PC-3 (cell line): ENCODE measurements around the gene IPO9. TPM values are rescaled to one million over a fixed set of nuclear protein-coding genes. Genes with fewer than 3 reads are reported as not detected.
A peak's percentile ranks its signal among the peaks of the same experiment; 100 is the strongest.
"Not testable (repeated sequence)": the region's sequence is repeated elsewhere in the genome, so short reads cannot be mapped to it uniquely, and the experiment has no call there.

ENCODE experiments used
- ATAC-seq: fragments of 200-7000 bp; cut with Tn5 transposase; 2 replicates; pipeline ENCODE4 v1.9.1; 2020; ENCODE audit warnings: mild to moderate bottlenecking, moderate library complexity
- BruUV-seq: library from RNA; stranded (reverse); fragments of 400-500 nt; replicated peaks from 2 replicates; lab custom pipeline; 2021; lab: Mats Ljungman, UMichigan
- CTCF ChIA-PET: fragments of 300-600 bp; sonication (Branson Sonifier 250); formaldehyde crosslinking; loops from one replicate; lab custom pipeline; 2022; ENCODE audit warnings: antibody characterized with exemption; lab: Charles Lee
- POLR2A ChIA-PET: fragments of 300-600 bp; sonication (Branson Sonifier 250); formaldehyde crosslinking; loops from one replicate; lab custom pipeline; 2022; ENCODE audit warnings: antibody characterized with exemption; ENCODE audit not compliant: unreplicated experiment; lab: Charles Lee
- DNase-seq: peaks from one replicate; pipeline ENCODE4 v3.0.0-alpha.2; 2015
- H2AFZ ChIP-seq: fragments of 300-600 bp; sonication (generic); 2 replicates; pipeline ENCODE4 v1.6.0; 2016; ENCODE audit warnings: antibody characterized with exemption, low read length
- H3F3A ChIP-seq: fragments of 300-600 bp; sonication (generic); one replicate; pipeline ENCODE4 v1.6.0; 2017; ENCODE audit warnings: antibody characterized with exemption, low read length, control low read depth, mild to moderate bottlenecking; ENCODE audit not compliant: unreplicated experiment
- H3K27ac ChIP-seq: fragments of 300-600 bp; sonication (generic); 2 replicates; pipeline ENCODE4 v1.5.1; 2016; ENCODE audit warnings: mild to moderate bottlenecking, low read length
- H3K27me3 ChIP-seq: fragments of 300-600 bp; sonication (generic); 2 replicates; pipeline ENCODE4 v1.6.1; 2016; ENCODE audit warnings: low read length, mixed read lengths
- H3K36me3 ChIP-seq: fragments of 300-600 bp; sonication (generic); 2 replicates; pipeline ENCODE4 v1.6.1; 2016; ENCODE audit warnings: low read depth, mixed run types, low read length, mixed read lengths
- H3K4me1 ChIP-seq: fragments of 300-600 bp; sonication (generic); 2 replicates; pipeline ENCODE4 v1.5.1; 2016; ENCODE audit warnings: low read length; ENCODE audit not compliant: insufficient read depth
- H3K4me2 ChIP-seq: fragments of 300-600 bp; sonication (generic); 2 replicates; pipeline ENCODE4 v1.6.0; 2016; ENCODE audit warnings: low read length
- H3K4me3 ChIP-seq: fragments of 300-600 bp; sonication (generic); 2 replicates; pipeline ENCODE4 v1.5.1; 2016; ENCODE audit warnings: mild to moderate bottlenecking, low read length, mixed read lengths
- H3K79me2 ChIP-seq: fragments of 300-600 bp; sonication (generic); 2 replicates; pipeline ENCODE4 v1.6.1; 2017; ENCODE audit warnings: low read length, mixed read lengths
- H3K9ac ChIP-seq: fragments of 300-600 bp; sonication (generic); 2 replicates; pipeline ENCODE4 v1.6.0; 2016; ENCODE audit warnings: mild to moderate bottlenecking, low read length
- H3K9me2 ChIP-seq: fragments of 300-600 bp; sonication (generic); replicated peaks from 2 replicates; pipeline ENCODE4 v1.6.1; 2016; ENCODE audit warnings: mixed run types, low read length, mixed read lengths
- H3K9me3 ChIP-seq: fragments of 300-600 bp; sonication (generic); 2 replicates; pipeline ENCODE4 v1.6.1; 2016; ENCODE audit warnings: low read length, mixed read lengths
- H4K20me1 ChIP-seq: fragments of 300-600 bp; sonication (generic); 2 replicates; pipeline ENCODE4 v1.6.1; 2016; ENCODE audit warnings: low read length, mixed read lengths
- EZH2 ChIP-seq: fragments of 300-600 bp; sonication (generic); IDR thresholded peaks from one replicate; pipeline ENCODE4 v1.6.1; 2017; ENCODE audit warnings: antibody characterized with exemption, mild to moderate bottlenecking, low read length; ENCODE audit not compliant: unreplicated experiment
- EZH2phosphoT487 ChIP-seq: fragments of 300-600 bp; sonication (generic); IDR thresholded peaks from 2 replicates; pipeline ENCODE4 v1.6.1; 2018; ENCODE audit warnings: mild to moderate bottlenecking, antibody characterized with exemption, low read length, borderline replicate concordance
- intact Hi-C: fragments of 100-400 bp; cut with micrococcal nuclease; formaldehyde crosslinking; loops from 2 replicates; pipeline ENCODE4 v1.9.0; 2023
- total RNA-seq: library from RNA; depleted of rRNA; stranded (reverse); fragments of >200 nt; gene quantifications from 2 replicates; pipeline ENCODE4 v1.2.3, GENCODE V29; 2014
- TF ChIP-seq, protein P1 (sequence below): fragments of 300-600 bp; sonication (generic); conservative IDR thresholded peaks from 2 replicates; pipeline ENCODE4 v1.5.1; 2017; ENCODE audit warnings: antibody characterized with exemption, low read depth, mild to moderate bottlenecking, low read length

The IPO9 gene
- total RNA-seq, 1 experiment from 2014 or later = 21.6 TPM

DNA sequence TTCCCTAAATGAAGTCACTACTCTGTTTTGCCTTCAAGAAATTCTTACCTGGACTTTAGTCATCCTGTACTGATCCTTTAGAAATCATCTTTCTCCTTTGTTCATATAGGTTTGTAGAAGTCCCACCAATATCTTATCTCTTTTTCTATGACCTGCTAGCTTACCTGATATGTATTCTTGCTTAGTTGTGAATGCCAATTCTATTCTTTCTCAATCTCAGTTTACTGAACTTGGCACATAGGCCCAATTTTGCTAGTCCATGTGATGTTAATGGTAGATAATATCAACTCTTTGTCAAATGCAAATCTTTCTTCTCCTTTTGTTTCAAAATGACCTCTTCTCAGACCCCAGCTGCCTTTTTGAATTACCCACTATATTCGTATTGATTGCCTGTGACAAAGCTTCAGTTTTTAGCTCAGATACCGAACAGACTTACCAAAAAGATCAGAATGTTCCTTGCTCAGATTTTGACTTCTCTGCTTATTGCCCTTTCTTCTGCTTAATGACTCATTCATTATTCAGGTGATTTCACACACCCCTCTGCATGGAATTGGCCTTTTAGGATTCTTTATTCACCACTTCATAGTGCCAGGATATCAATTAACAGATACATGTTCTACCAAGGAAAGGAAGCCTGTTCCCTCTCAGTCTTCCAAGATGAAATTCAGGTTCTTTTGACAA lies 20.6 kb downstream of the IPO9 start:
- H3K9ac ChIP-seq = no peak overlapping the region
- peaks cover 25% of the 10 kb centered on the region for H3K4me1 ChIP-seq
- H3K9me2 ChIP-seq = no peaks in the 10 kb centered on the region
- no peaks in the 10 kb centered on the region for H3K27me3 ChIP-seq
- intact Hi-C loops = no loop called here
- H3K27ac ChIP-seq = peak overlapping the region; percentile 71
- no peak for DNase-seq
- CTCF ChIA-PET = no interaction called here
- H3K9me3 ChIP-seq = no peaks in the 10 kb centered on the region
- ATAC-seq = peak; percentile 54
- H3K36me3 ChIP-seq = peaks cover 42% of the 10 kb centered on the region
- peaks cover 32% of the 10 kb centered on the region for H3K79me2 ChIP-seq
- TF ChIP-seq, protein P1, sequence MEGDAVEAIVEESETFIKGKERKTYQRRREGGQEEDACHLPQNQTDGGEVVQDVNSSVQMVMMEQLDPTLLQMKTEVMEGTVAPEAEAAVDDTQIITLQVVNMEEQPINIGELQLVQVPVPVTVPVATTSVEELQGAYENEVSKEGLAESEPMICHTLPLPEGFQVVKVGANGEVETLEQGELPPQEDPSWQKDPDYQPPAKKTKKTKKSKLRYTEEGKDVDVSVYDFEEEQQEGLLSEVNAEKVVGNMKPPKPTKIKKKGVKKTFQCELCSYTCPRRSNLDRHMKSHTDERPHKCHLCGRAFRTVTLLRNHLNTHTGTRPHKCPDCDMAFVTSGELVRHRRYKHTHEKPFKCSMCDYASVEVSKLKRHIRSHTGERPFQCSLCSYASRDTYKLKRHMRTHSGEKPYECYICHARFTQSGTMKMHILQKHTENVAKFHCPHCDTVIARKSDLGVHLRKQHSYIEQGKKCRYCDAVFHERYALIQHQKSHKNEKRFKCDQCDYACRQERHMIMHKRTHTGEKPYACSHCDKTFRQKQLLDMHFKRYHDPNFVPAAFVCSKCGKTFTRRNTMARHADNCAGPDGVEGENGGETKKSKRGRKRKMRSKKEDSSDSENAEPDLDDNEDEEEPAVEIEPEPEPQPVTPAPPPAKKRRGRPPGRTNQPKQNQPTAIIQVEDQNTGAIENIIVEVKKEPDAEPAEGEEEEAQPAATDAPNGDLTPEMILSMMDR = no peak
- POLR2A ChIA-PET = no interaction called here
- H3K4me2 ChIP-seq = peak overlapping the region; percentile 49
- no peak overlapping the region for H2AFZ ChIP-seq
- no TSS peak for BruUV-seq
- H3K4me3 ChIP-seq = no peak overlapping the region
- no peaks in the 10 kb centered on the region for H3F3A ChIP-seq
- no peaks in the 10 kb centered on the region for H4K20me1 ChIP-seq

DNA sequence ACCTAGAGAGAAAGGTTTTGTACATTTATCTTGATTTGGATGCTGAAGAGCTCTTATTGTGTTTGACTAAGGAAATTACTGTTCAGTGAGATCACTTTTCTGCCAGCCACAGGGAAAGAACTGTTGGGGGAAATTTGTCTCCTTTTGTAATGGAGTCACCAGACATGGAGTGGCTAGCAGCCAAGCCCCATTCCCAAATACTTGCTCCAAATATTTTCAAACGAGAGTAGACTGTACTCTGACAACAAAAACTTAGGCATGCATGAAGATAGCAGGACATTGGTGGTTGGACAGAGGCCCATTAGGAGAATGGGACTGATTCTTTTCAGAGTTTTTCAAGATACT lies 21.1 kb downstream of the IPO9 start:
- ATAC-seq (peak; percentile 65), DNase-seq (peak; percentile 63)
- Histone ChIP-seq H3K9ac (no peak overlapping the region), H2AFZ (no peak overlapping the region), H3K36me3 (peaks cover 46% of the 10 kb centered on the region), H3K4me2 (peak overlapping the region; percentile 49), H3K27ac (peak overlapping the region; percentile 71), H3K9me2 (no peaks in the 10 kb centered on the region), H3K79me2 (peaks cover 28% of the 10 kb centered on the region), H3K4me1 (peaks cover 25% of the 10 kb centered on the region), H4K20me1 (no peaks in the 10 kb centered on the region), H3K9me3 (no peaks in the 10 kb centered on the region), H3K4me3 (no peak overlapping the region), H3F3A (no peaks in the 10 kb centered on the region), H3K27me3 (no peaks in the 10 kb centered on the region)
- no TSS peak for BruUV-seq
- no peak for TF ChIP-seq EZH2phosphoT487
- TF ChIP-seq EZH2 = no peak
- ChIA-PET CTCF (no interaction called here), POLR2A (no interaction called here)
- intact Hi-C loops = no loop called here

DNA sequence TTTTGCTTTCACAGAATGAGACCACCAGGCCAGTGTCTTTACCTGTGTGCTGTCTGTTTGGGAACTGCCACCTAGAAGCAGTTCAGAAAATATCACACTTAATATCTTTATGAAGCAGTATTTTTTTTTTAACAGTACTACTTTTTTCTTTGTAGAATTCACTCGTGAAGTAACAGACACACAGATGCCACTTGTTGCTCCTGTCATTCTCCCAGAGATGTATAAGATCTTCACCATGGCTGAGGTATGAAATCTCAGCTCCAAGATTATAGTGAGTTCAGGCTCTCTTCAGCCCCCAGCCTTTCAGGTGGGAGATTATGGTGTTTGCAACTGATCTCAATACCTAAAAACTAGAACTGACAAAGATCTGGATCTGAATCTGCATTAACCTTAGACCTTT lies 23.0 kb downstream of the IPO9 start:
- intact Hi-C loops = no loop called here
- no peak overlapping the region for H2AFZ ChIP-seq
- ATAC-seq (no peak), DNase-seq (no peak)
- H3K79me2 ChIP-seq = peaks cover 9% of the 10 kb centered on the region
- CTCF ChIA-PET = no interaction called here
- H3F3A ChIP-seq = no peaks in the 10 kb centered on the region
- no peaks in the 10 kb centered on the region for H4K20me1 ChIP-seq
- no peak overlapping the region for H3K9ac ChIP-seq
- H3K36me3 ChIP-seq = peaks cover 64% of the 10 kb centered on the region
- H3K9me3 ChIP-seq = no peaks in the 10 kb centered on the region
- H3K9me2 ChIP-seq = no peaks in the 10 kb centered on the region
- no peak overlapping the region for H3K4me3 ChIP-seq
- no peak overlapping the region for H3K27ac ChIP-seq
- TF ChIP-seq, protein P1 = no peak
- BruUV-seq = no TSS peak
- POLR2A ChIA-PET = no interaction called here
- peaks cover 25% of the 10 kb centered on the region for H3K4me1 ChIP-seq
- no peaks in the 10 kb centered on the region for H3K27me3 ChIP-seq
- H3K4me2 ChIP-seq = no peak overlapping the region

DNA sequence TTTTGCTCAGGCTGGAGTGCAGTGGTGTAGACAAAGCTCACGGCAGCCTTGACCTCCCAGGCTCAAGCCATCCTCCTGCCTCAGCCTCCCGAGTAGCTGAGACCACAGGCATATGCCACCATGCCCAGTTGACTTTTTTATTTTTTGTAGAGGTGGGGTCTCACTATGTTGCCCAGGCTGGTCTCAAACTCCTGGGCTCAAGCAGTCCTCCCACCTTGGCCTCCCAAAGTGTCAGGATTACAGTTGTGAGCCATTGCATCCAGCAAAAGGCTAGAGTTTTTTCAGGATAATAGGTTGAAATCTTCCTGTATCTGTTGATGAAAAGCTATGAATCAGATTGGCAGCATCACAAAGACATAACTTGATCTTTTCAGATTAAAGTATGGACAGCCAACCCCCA lies 27.8 kb downstream of the IPO9 start:
- CTCF ChIA-PET, ATAC-seq, H3K4me1 ChIP-seq, H3F3A ChIP-seq, H4K20me1 ChIP-seq, intact Hi-C loops, H3K9me2 ChIP-seq, H3K9ac ChIP-seq, H3K9me3 ChIP-seq, BruUV-seq, DNase-seq, H2AFZ ChIP-seq, H3K27me3 ChIP-seq, H3K4me2 ChIP-seq, POLR2A ChIA-PET, H3K79me2 ChIP-seq, H3K27ac ChIP-seq, H3K4me3 ChIP-seq: not testable (repeated sequence)
- peaks cover 58% of the 10 kb centered on the region for H3K36me3 ChIP-seq
